Kidney tubule cell (primary cell): ENCODE data around the gene VAT1L.
A peak's percentile ranks its signal among the peaks of the same experiment; 100 is the strongest.
"Not testable (repeated sequence)": the region's sequence is repeated elsewhere in the genome, so short reads cannot be mapped to it uniquely, and the experiment has no call there.

Source experiments
- DNase-seq: peaks from one replicate; pipeline ENCODE4 v3.0.0-alpha.2; 2018; ENCODE audit warnings: low spot score

The VAT1L gene

GRCh38 chr16:77956231-77956630 is 167.9 kb downstream of the VAT1L start:
- DNase-seq, result no peak

GRCh38 chr16:77960766-77961165 is 172.4 kb downstream of the VAT1L start:
- no peak for DNase-seq

GRCh38 chr16:77961814-77962213 is 173.4 kb downstream of the VAT1L start:
- DNase-seq, result no peak

- no peak for DNase-seq
These were observed 174.3 kb downstream of the VAT1L start for GRCh38 chr16:77962689-77963088.

- DNase-seq, result no peak
These were observed 175.1 kb downstream of the VAT1L start for GRCh38 chr16:77963185-77964044.

- no peak for DNase-seq
These were observed 177.0 kb downstream of the VAT1L start for GRCh38 chr16:77965346-77965745.

GRCh38 chr16:77967054-77967904 is 178.9 kb downstream of the VAT1L start:
- DNase-seq, result no peak

GRCh38 chr16:77969861-77970260 is 181.5 kb downstream of the VAT1L start:
- no peak for DNase-seq

GRCh38 chr16:77970371-77970770 is 182.0 kb downstream of the VAT1L start:
- DNase-seq, result no peak

- DNase-seq, result peak; percentile 61
These were observed 183.1 kb downstream of the VAT1L start for GRCh38 chr16:77971306-77972061.

- no peak for DNase-seq
These were observed 183.7 kb downstream of the VAT1L start for GRCh38 chr16:77972062-77972392.

- DNase-seq, result no peak
These were observed 186.5 kb downstream of the VAT1L start for GRCh38 chr16:77974883-77975282.

- no peak for DNase-seq
These were observed 187.6 kb downstream of the VAT1L start for GRCh38 chr16:77975942-77976341.

- DNase-seq, result no peak
These were observed 189.0 kb downstream of the VAT1L start for GRCh38 chr16:77977339-77977738.

GRCh38 chr16:77985111-77985510 is 196.7 kb downstream of the VAT1L start:
- DNase-seq, result no peak

- no peak for DNase-seq
These were observed 197.8 kb downstream of the VAT1L start for GRCh38 chr16:77986011-77986740.

- DNase-seq, result no peak
These were observed 199.4 kb downstream of the VAT1L start for GRCh38 chr16:77987810-77988209.

- DNase-seq, result no peak
These were observed 201.5 kb downstream of the VAT1L start for GRCh38 chr16:77989846-77990245.

- no peak for DNase-seq
These were observed 203.3 kb downstream of the VAT1L start for GRCh38 chr16:77991701-77992100.

- not testable (repeated sequence) for DNase-seq
These were observed 204.0 kb downstream of the VAT1L start for GRCh38 chr16:77992381-77992780.

GRCh38 chr16:77993111-77993985 is 205.0 kb downstream of the VAT1L start:
- DNase-seq, result no peak
